ENCODE measurements around the gene SUSD4. TPM values are rescaled to one million over a fixed set of nuclear protein-coding genes. Genes with fewer than 3 reads are reported as not detected.
"Not testable (repeated sequence)": the region's sequence is repeated elsewhere in the genome, so short reads cannot be mapped to it uniquely, and the experiment has no call there.

The SUSD4 gene
- total RNA-seq, 1 donor from 2014 or later = 0.79 TPM

GRCh38 chr1:223259462-223259861 lies 104.5 kb downstream of the SUSD4 start:
- DNase-seq (ENCODE audit: low read depth) (no peak), FAIRE-seq (no peak)
- Histone ChIP-seq H3K4me3 (ENCODE audit: low read depth, low read length) (no peak overlapping the region), H3K36me3 (ENCODE audit: control insufficient read depth, insufficient read depth, low read length) (no peaks in the 10 kb centered on the region), H3K27me3 (ENCODE audit: control insufficient read depth, insufficient read depth, low read length) (no peaks in the 10 kb centered on the region)
- no peak for TF ChIP-seq CTCF (IDR thresholded peaks at IDR 0.05; ENCODE audit: insufficient read depth, low read length, severe bottlenecking)

- FAIRE-seq (no peak), DNase-seq (ENCODE audit: low read depth) (peak; percentile 91)
- TF ChIP-seq CTCF (IDR thresholded peaks at IDR 0.05; ENCODE audit: insufficient read depth, low read length, severe bottlenecking) = no peak
- H3K36me3 ChIP-seq (ENCODE audit: control insufficient read depth, insufficient read depth, low read length) = no peaks in the 10 kb centered on the region
- no peak overlapping the region for H3K4me3 ChIP-seq (ENCODE audit: low read depth, low read length)
- no peaks in the 10 kb centered on the region for H3K27me3 ChIP-seq (ENCODE audit: control insufficient read depth, insufficient read depth, low read length)
These were observed 105.2 kb downstream of the SUSD4 start for GRCh38 chr1:223258751-223259198.

GRCh38 chr1:223257856-223258550 lies 106.0 kb downstream of the SUSD4 start:
- Histone ChIP-seq H3K4me3 (ENCODE audit: low read depth, low read length) (no peak overlapping the region), H3K27me3 (ENCODE audit: control insufficient read depth, insufficient read depth, low read length) (no peaks in the 10 kb centered on the region), H3K36me3 (ENCODE audit: control insufficient read depth, insufficient read depth, low read length) (no peaks in the 10 kb centered on the region)
- FAIRE-seq = no peak
- no peak for DNase-seq (ENCODE audit: low read depth)
- TF ChIP-seq CTCF (IDR thresholded peaks at IDR 0.05; ENCODE audit: insufficient read depth, low read length, severe bottlenecking) = no peak

GRCh38 chr1:223256034-223256433 lies 107.9 kb downstream of the SUSD4 start:
- no peak for FAIRE-seq
- H3K36me3 ChIP-seq (ENCODE audit: control insufficient read depth, insufficient read depth, low read length) = no peaks in the 10 kb centered on the region
- DNase-seq (ENCODE audit: low read depth) = peak; percentile 80
- no peak for TF ChIP-seq CTCF (IDR thresholded peaks at IDR 0.05; ENCODE audit: insufficient read depth, low read length, severe bottlenecking)
- no peaks in the 10 kb centered on the region for H3K27me3 ChIP-seq (ENCODE audit: control insufficient read depth, insufficient read depth, low read length)
- H3K4me3 ChIP-seq (ENCODE audit: low read depth, low read length) = no peak overlapping the region

GRCh38 chr1:223253916-223254315 lies 110.1 kb downstream of the SUSD4 start:
- no peak for TF ChIP-seq CTCF (IDR thresholded peaks at IDR 0.05; ENCODE audit: insufficient read depth, low read length, severe bottlenecking)
- H3K27me3 ChIP-seq (ENCODE audit: control insufficient read depth, insufficient read depth, low read length) = no peaks in the 10 kb centered on the region
- no peaks in the 10 kb centered on the region for H3K36me3 ChIP-seq (ENCODE audit: control insufficient read depth, insufficient read depth, low read length)
- FAIRE-seq (no peak), DNase-seq (ENCODE audit: low read depth) (no peak)
- H3K4me3 ChIP-seq (ENCODE audit: low read depth, low read length) = no peak overlapping the region

- not testable (repeated sequence) for H3K4me3 ChIP-seq (ENCODE audit: low read depth, low read length); H3K36me3 ChIP-seq (ENCODE audit: control insufficient read depth, insufficient read depth, low read length); FAIRE-seq; H3K27me3 ChIP-seq (ENCODE audit: control insufficient read depth, insufficient read depth, low read length); DNase-seq (ENCODE audit: low read depth)
These were observed 112.6 kb downstream of the SUSD4 start for GRCh38 chr1:223251387-223251786.
